ENCODE data around the gene AIFM2.

Gene AIFM2

GRCh38 chr10:70068925-70069324, 63.7 kb downstream of the AIFM2 start:
- 92% methylated on average over 10 of the region's 10 CpGs for WGBS
- H2AFZ ChIP-seq (ENCODE audit: low read depth, low read length): no peak overlapping the region
- H3K9me3 ChIP-seq (ENCODE audit: control insufficient read depth, low read length): no peaks in the 10 kb centered on the region
- no peak overlapping the region for H3K18ac ChIP-seq (ENCODE audit: low read depth in 1 of 2, low read length in 2 of 2)
- no peak overlapping the region for H3K27ac ChIP-seq (ENCODE audit: low read length, poor library complexity, severe bottlenecking)
- no peak overlapping the region for H2BK120ac ChIP-seq (ENCODE audit: low read depth, low read length)
- peaks cover 27% of the 10 kb centered on the region for H3K79me1 ChIP-seq (replicated peaks; ENCODE audit: low read length, poor library complexity, severe bottlenecking)
- H3K14ac ChIP-seq (ENCODE audit: low read length in 2 of 2): no peak overlapping the region
- no peak overlapping the region for H2BK5ac ChIP-seq (ENCODE audit: low read depth, low read length, poor library complexity, severe bottlenecking)
- no peak overlapping the region for H3K4ac ChIP-seq (ENCODE audit: low read depth in 1 of 2, low read length in 2 of 2)
- no peak overlapping the region for H2BK12ac ChIP-seq (ENCODE audit: low read length in 2 of 2)
- no peak overlapping the region for H3K4me3 ChIP-seq (ENCODE audit: insufficient read depth in 1 of 2, low read depth in 1 of 2, low read length in 2 of 2)
- no peak overlapping the region for H4K8ac ChIP-seq (ENCODE audit: low read length)
- H2BK15ac ChIP-seq (ENCODE audit: low read depth, poor library complexity, severe bottlenecking): no peak overlapping the region
- H3K27me3 ChIP-seq (ENCODE audit: control insufficient read depth in 1 of 2, insufficient read depth in 1 of 2, low read length in 2 of 2): no peaks in the 10 kb centered on the region
- no peak overlapping the region for H3K4me2 ChIP-seq (ENCODE audit: low read length, poor library complexity, severe bottlenecking)
- peaks cover 0 to 2% of the 10 kb centered on the region in 2 experiments for H3K36me3 ChIP-seq (ENCODE audit: control insufficient read depth in 1 of 2, insufficient read depth in 2 of 2, low read depth in 1 of 2, low read length in 2 of 2)
- no peak for DNase-seq
- H3K23ac ChIP-seq (ENCODE audit: low read length in 2 of 2): no peak overlapping the region
- no peak overlapping the region for H2AK5ac ChIP-seq (ENCODE audit: low read length, severe bottlenecking)
- H3K4me1 ChIP-seq (ENCODE audit: control insufficient read depth, insufficient read depth, low read depth, low read length): peaks cover 2% of the 10 kb centered on the region
- H4K91ac ChIP-seq (ENCODE audit: low read length): no peak overlapping the region
- H3K9ac ChIP-seq (ENCODE audit: low read length): no peak overlapping the region

DNA sequence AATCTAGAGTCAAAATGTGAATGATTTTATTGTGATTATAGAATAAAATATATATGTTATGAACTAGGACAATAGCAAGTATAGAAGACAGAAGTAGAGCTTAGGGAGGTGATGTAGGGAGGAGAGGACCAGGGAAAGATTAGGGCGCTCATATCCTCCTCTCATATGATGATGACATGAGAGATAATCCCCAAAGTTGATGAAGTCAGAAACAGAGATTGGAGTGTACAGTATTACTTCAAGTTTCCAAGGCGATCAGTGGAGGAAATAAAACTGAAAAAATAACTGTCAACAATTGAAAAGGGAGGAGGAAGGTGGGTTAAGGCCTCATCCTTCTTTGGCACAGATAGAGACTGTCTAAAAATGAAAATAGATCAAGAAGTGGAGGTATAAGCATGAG, 65.0 kb downstream of the AIFM2 start:
- Histone ChIP-seq H3K4me3 (ENCODE audit: insufficient read depth in 1 of 2, low read depth in 1 of 2, low read length in 2 of 2) (no peak overlapping the region), H3K27me3 (ENCODE audit: control insufficient read depth in 1 of 2, insufficient read depth in 1 of 2, low read length in 2 of 2) (no peaks in the 10 kb centered on the region), H4K8ac (ENCODE audit: low read length) (no peak overlapping the region), H2BK120ac (ENCODE audit: low read depth, low read length) (no peak overlapping the region), H3K4me1 (ENCODE audit: control insufficient read depth, insufficient read depth, low read depth, low read length) (peaks cover 2% of the 10 kb centered on the region), H3K4ac (ENCODE audit: low read depth in 1 of 2, low read length in 2 of 2) (no peak overlapping the region), H3K27ac (ENCODE audit: low read length, poor library complexity, severe bottlenecking) (no peak overlapping the region), H3K79me1 (replicated peaks; ENCODE audit: low read length, poor library complexity, severe bottlenecking) (peaks cover 29% of the 10 kb centered on the region), H3K36me3 (ENCODE audit: control insufficient read depth in 1 of 2, insufficient read depth in 2 of 2, low read depth in 1 of 2, low read length in 2 of 2) (peaks cover 0 to 2% of the 10 kb centered on the region in 2 experiments), H2BK15ac (ENCODE audit: low read depth, poor library complexity, severe bottlenecking) (no peak overlapping the region), H3K4me2 (ENCODE audit: low read length, poor library complexity, severe bottlenecking) (no peak overlapping the region), H3K9ac (ENCODE audit: low read length) (no peak overlapping the region), H3K23ac (ENCODE audit: low read length in 2 of 2) (no peak overlapping the region), H2BK5ac (ENCODE audit: low read depth, low read length, poor library complexity, severe bottlenecking) (no peak overlapping the region), H2BK12ac (ENCODE audit: low read length in 2 of 2) (no peak overlapping the region), H3K9me3 (ENCODE audit: control insufficient read depth, low read length) (no peaks in the 10 kb centered on the region), H3K14ac (ENCODE audit: low read length in 2 of 2) (no peak overlapping the region), H4K91ac (ENCODE audit: low read length) (no peak overlapping the region), H3K18ac (ENCODE audit: low read depth in 1 of 2, low read length in 2 of 2) (no peak overlapping the region), H2AFZ (ENCODE audit: low read depth, low read length) (no peak overlapping the region), H2AK5ac (ENCODE audit: low read length, severe bottlenecking) (no peak overlapping the region)
- 97% methylated on average over 2 of the region's 2 CpGs for WGBS
- DNase-seq: no peak

GRCh38 chr10:70066190-70066589, 66.4 kb downstream of the AIFM2 start:
- no peak overlapping the region for H3K27ac ChIP-seq (ENCODE audit: low read length, poor library complexity, severe bottlenecking)
- H2BK120ac ChIP-seq (ENCODE audit: low read depth, low read length): no peak overlapping the region
- no peak overlapping the region for H3K4me3 ChIP-seq (ENCODE audit: insufficient read depth in 1 of 2, low read depth in 1 of 2, low read length in 2 of 2)
- H2BK5ac ChIP-seq (ENCODE audit: low read depth, low read length, poor library complexity, severe bottlenecking): no peak overlapping the region
- H3K14ac ChIP-seq (ENCODE audit: low read length in 2 of 2): no peak overlapping the region
- no peak for DNase-seq
- no peak overlapping the region for H3K18ac ChIP-seq (ENCODE audit: low read depth in 1 of 2, low read length in 2 of 2)
- H3K4ac ChIP-seq (ENCODE audit: low read depth in 1 of 2, low read length in 2 of 2): no peak overlapping the region
- no peak overlapping the region for H3K9ac ChIP-seq (ENCODE audit: low read length)
- no peaks in the 10 kb centered on the region for H3K9me3 ChIP-seq (ENCODE audit: control insufficient read depth, low read length)
- H4K8ac ChIP-seq (ENCODE audit: low read length): no peak overlapping the region
- no peak overlapping the region for H3K4me2 ChIP-seq (ENCODE audit: low read length, poor library complexity, severe bottlenecking)
- H3K27me3 ChIP-seq (ENCODE audit: control insufficient read depth in 1 of 2, insufficient read depth in 1 of 2, low read length in 2 of 2): no peaks in the 10 kb centered on the region
- peaks cover 2% of the 10 kb centered on the region for H3K4me1 ChIP-seq (ENCODE audit: control insufficient read depth, insufficient read depth, low read depth, low read length)
- 74% methylated on average over 2 of the region's 3 CpGs for WGBS
- no peak overlapping the region for H2BK15ac ChIP-seq (ENCODE audit: low read depth, poor library complexity, severe bottlenecking)
- H2AK5ac ChIP-seq (ENCODE audit: low read length, severe bottlenecking): no peak overlapping the region
- H2BK12ac ChIP-seq (ENCODE audit: low read length in 2 of 2): no peak overlapping the region
- no peak overlapping the region for H2AFZ ChIP-seq (ENCODE audit: low read depth, low read length)
- H3K79me1 ChIP-seq (replicated peaks; ENCODE audit: low read length, poor library complexity, severe bottlenecking): peaks cover 31% of the 10 kb centered on the region
- no peak overlapping the region for H4K91ac ChIP-seq (ENCODE audit: low read length)
- H3K36me3 ChIP-seq (ENCODE audit: control insufficient read depth in 1 of 2, insufficient read depth in 2 of 2, low read depth in 1 of 2, low read length in 2 of 2): peaks cover 0 to 2% of the 10 kb centered on the region in 2 experiments
- H3K23ac ChIP-seq (ENCODE audit: low read length in 2 of 2): no peak overlapping the region

DNA sequence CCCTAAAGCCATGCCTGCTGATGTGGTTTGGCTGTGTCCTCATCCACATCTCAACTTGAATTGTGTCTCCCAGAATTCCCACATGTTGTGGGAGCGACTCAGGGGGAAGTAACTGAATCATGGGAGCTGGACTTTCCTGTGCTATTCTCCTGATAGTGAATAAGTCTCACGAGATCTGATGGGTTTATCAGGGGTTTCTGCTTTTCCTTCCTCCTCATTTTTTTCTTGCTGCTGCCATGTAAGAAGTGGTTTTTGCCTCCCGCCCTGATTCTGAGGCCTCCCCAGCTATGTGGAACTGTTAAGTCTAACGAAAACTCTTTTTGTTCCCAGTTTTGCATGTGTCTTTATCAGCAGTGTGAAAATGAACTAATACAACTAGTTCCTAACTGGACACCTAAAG, 68.1 kb downstream of the AIFM2 start:
- Histone ChIP-seq H3K4me2 (ENCODE audit: low read length, poor library complexity, severe bottlenecking) (no peak overlapping the region), H2BK120ac (ENCODE audit: low read depth, low read length) (no peak overlapping the region), H3K9ac (ENCODE audit: low read length) (no peak overlapping the region), H3K4me1 (ENCODE audit: control insufficient read depth, insufficient read depth, low read depth, low read length) (peaks cover 3% of the 10 kb centered on the region), H3K4me3 (ENCODE audit: insufficient read depth in 1 of 2, low read depth in 1 of 2, low read length in 2 of 2) (no peak overlapping the region), H3K18ac (ENCODE audit: low read depth in 1 of 2, low read length in 2 of 2) (no peak overlapping the region), H3K27ac (ENCODE audit: low read length, poor library complexity, severe bottlenecking) (no peak overlapping the region), H3K27me3 (ENCODE audit: control insufficient read depth in 1 of 2, insufficient read depth in 1 of 2, low read length in 2 of 2) (no peaks in the 10 kb centered on the region), H3K36me3 (ENCODE audit: control insufficient read depth in 1 of 2, insufficient read depth in 2 of 2, low read depth in 1 of 2, low read length in 2 of 2) (peaks cover 0 to 5% of the 10 kb centered on the region in 2 experiments), H2BK15ac (ENCODE audit: low read depth, poor library complexity, severe bottlenecking) (no peak overlapping the region), H2AFZ (ENCODE audit: low read depth, low read length) (no peak overlapping the region), H3K9me3 (ENCODE audit: control insufficient read depth, low read length) (no peaks in the 10 kb centered on the region), H4K8ac (ENCODE audit: low read length) (no peak overlapping the region), H2BK5ac (ENCODE audit: low read depth, low read length, poor library complexity, severe bottlenecking) (no peak overlapping the region), H2AK5ac (ENCODE audit: low read length, severe bottlenecking) (no peak overlapping the region), H3K4ac (ENCODE audit: low read depth in 1 of 2, low read length in 2 of 2) (no peak overlapping the region), H3K23ac (ENCODE audit: low read length in 2 of 2) (no peak overlapping the region), H2BK12ac (ENCODE audit: low read length in 2 of 2) (no peak overlapping the region), H4K91ac (ENCODE audit: low read length) (no peak overlapping the region), H3K14ac (ENCODE audit: low read length in 2 of 2) (no peak overlapping the region), H3K79me1 (replicated peaks; ENCODE audit: low read length, poor library complexity, severe bottlenecking) (peaks cover 32% of the 10 kb centered on the region)
- DNase-seq: no peak
- WGBS: 86% methylated on average over 4 of the region's 4 CpGs

All from mesenchymal stem cell (in vitro differentiated cells and primary cell).